SIG-M5 treated with dmso at 0.1 percent for 504 hours (cell line): ENCODE data around the gene PRMT1.

Source experiments
- DNase-seq: peaks from one replicate; lab custom pipeline; 2025; ENCODE audit not compliant: unreplicated experiment; lab: John Stamatoyannopoulos, UW

The PRMT1 gene

GRCh38 chr19:49667473-49667872, 9.6 kb upstream of the PRMT1 start:
- DNase-seq: no peak

- no peak for DNase-seq
These were observed 7.6 kb upstream of the PRMT1 start for GRCh38 chr19:49669516-49669915.

GRCh38 chr19:49672131-49672919, 4.7 kb upstream of the PRMT1 start:
- peak; percentile 55 for DNase-seq

GRCh38 chr19:49676136-49676783, 811 bp upstream of the PRMT1 start:
- DNase-seq: peak; percentile 89

- peak; percentile 100 for DNase-seq
These were observed 264 bp upstream of the PRMT1 start for GRCh38 chr19:49676784-49677230.

- DNase-seq: peak; percentile 80
These were observed 1.0 kb downstream of the PRMT1 start for GRCh38 chr19:49677901-49678674.

GRCh38 chr19:49678985-49679770, 2.1 kb downstream of the PRMT1 start:
- no peak for DNase-seq

- DNase-seq: no peak
These were observed 2.8 kb downstream of the PRMT1 start for GRCh38 chr19:49679771-49680413.

GRCh38 chr19:49680421-49681351, 3.6 kb downstream of the PRMT1 start:
- peak; percentile 79 for DNase-seq

GRCh38 chr19:49681830-49682229, 4.8 kb downstream of the PRMT1 start:
- no peak for DNase-seq

GRCh38 chr19:49682274-49682673, 5.2 kb downstream of the PRMT1 start:
- no peak for DNase-seq

- DNase-seq: no peak
These were observed 6.8 kb downstream of the PRMT1 start for GRCh38 chr19:49683814-49684250.

GRCh38 chr19:49684251-49684982, 7.3 kb downstream of the PRMT1 start:
- DNase-seq: no peak

- no peak for DNase-seq
These were observed 8.0 kb downstream of the PRMT1 start for GRCh38 chr19:49684983-49685553.

GRCh38 chr19:49685845-49686332, 8.8 kb downstream of the PRMT1 start:
- DNase-seq: no peak

GRCh38 chr19:49686503-49687088, 9.5 kb downstream of the PRMT1 start:
- DNase-seq: no peak

- DNase-seq: no peak
These were observed 10.1 kb downstream of the PRMT1 start for GRCh38 chr19:49687150-49687549.
